Activated naive CD8-positive, alpha-beta T cell (primary cell): ENCODE data around the gene CAMTA2.
"Not testable (repeated sequence)": the region's sequence is repeated elsewhere in the genome, so short reads cannot be mapped to it uniquely, and the experiment has no call there.

Experiments used
- H3K27ac Mint-ChIP-seq: one replicate; pipeline ENCODE4 v1.8.0; 2021; ENCODE audit warnings: mixed read lengths
- H3K27me3 Mint-ChIP-seq: one replicate; pipeline ENCODE4 v1.8.0; 2021; ENCODE audit warnings: mixed read lengths
- H3K36me3 Mint-ChIP-seq: one replicate; pipeline ENCODE4 v1.8.0; 2021; ENCODE audit warnings: mixed read lengths
- H3K4me1 Mint-ChIP-seq: one replicate; pipeline ENCODE4 v1.8.0; 2021; ENCODE audit warnings: low read depth, mixed read lengths
- H3K4me3 Mint-ChIP-seq: one replicate; pipeline ENCODE4 v1.8.0; 2021; ENCODE audit warnings: mild to moderate bottlenecking, mixed read lengths
- H3K9me3 Mint-ChIP-seq: one replicate; pipeline ENCODE4 v1.8.0; 2021; ENCODE audit warnings: low read depth, mixed read lengths

CAMTA2 gene

GRCh38 chr17:4986951-4987766 lies at the start of gene CAMTA2:
Gene CAMTA2 (minus strand): TSS chr17:4987675. CDS start chr17:4986222, 1,453 bp downstream.
- Mint-ChIP-seq H3K4me3 (peak within 1 kb of the TSS; percentile 92), H3K36me3 (peaks cover 4% of the 10 kb centered on the region), H3K4me1 (peaks cover 44% of the 10 kb centered on the region), H3K9me3 (no peaks in the 10 kb centered on the region), H3K27me3 (no peaks in the 10 kb centered on the region), H3K27ac (peak within 1 kb of the TSS; percentile 91)

- Mint-ChIP-seq H3K4me3 (no peak within 1 kb of the TSS), H3K27ac (no peak within 1 kb of the TSS), H3K4me1 (peaks cover 17% of the 10 kb centered on the region), H3K36me3 (no peaks in the 10 kb centered on the region), H3K9me3 (no peaks in the 10 kb centered on the region), H3K27me3 (no peaks in the 10 kb centered on the region)
Observed at GRCh38 chr17:5035315-5035714, 47.8 kb upstream of the CAMTA2 start, which contains the start of gene SLC52A1. Gene SLC52A1 (minus strand): TSS chr17:5035426. CDS start chr17:5034606, 820 bp downstream.

- Mint-ChIP-seq H3K4me1 (peaks cover 15% of the 10 kb centered on the region), H3K27ac (no peak overlapping the region), H3K4me3 (no peak overlapping the region), H3K36me3 (no peaks in the 10 kb centered on the region), H3K9me3 (no peaks in the 10 kb centered on the region), H3K27me3 (no peaks in the 10 kb centered on the region)
Observed at GRCh38 chr17:5034651-5035050, 47.2 kb upstream of the CAMTA2 start.

- Mint-ChIP-seq H3K9me3 (no peaks in the 10 kb centered on the region), H3K4me3 (no peak overlapping the region), H3K27ac (no peak overlapping the region), H3K4me1 (peaks cover 15% of the 10 kb centered on the region), H3K36me3 (no peaks in the 10 kb centered on the region), H3K27me3 (no peaks in the 10 kb centered on the region)
Observed at GRCh38 chr17:5034063-5034462, 46.6 kb upstream of the CAMTA2 start.

- no peak overlapping the region for H3K4me3 Mint-ChIP-seq
- H3K4me1 Mint-ChIP-seq, result peaks cover 15% of the 10 kb centered on the region
- no peaks in the 10 kb centered on the region for H3K27me3 Mint-ChIP-seq
- H3K27ac Mint-ChIP-seq, result no peak overlapping the region
- no peaks in the 10 kb centered on the region for H3K36me3 Mint-ChIP-seq
- no peaks in the 10 kb centered on the region for H3K9me3 Mint-ChIP-seq
Observed at GRCh38 chr17:5033352-5034015, 46.0 kb upstream of the CAMTA2 start.

GRCh38 chr17:5032865-5033264 lies 45.4 kb upstream of the CAMTA2 start:
- H3K27ac Mint-ChIP-seq, result no peak overlapping the region
- H3K4me1 Mint-ChIP-seq, result peaks cover 15% of the 10 kb centered on the region
- H3K4me3 Mint-ChIP-seq, result no peak overlapping the region
- no peaks in the 10 kb centered on the region for H3K9me3 Mint-ChIP-seq
- no peaks in the 10 kb centered on the region for H3K27me3 Mint-ChIP-seq
- H3K36me3 Mint-ChIP-seq, result no peaks in the 10 kb centered on the region

- Mint-ChIP-seq H3K27me3 (no peaks in the 10 kb centered on the region), H3K36me3 (no peaks in the 10 kb centered on the region), H3K27ac (peak overlapping the region; percentile 73)
Observed at GRCh38 chr17:5031365-5032082, 44.0 kb upstream of the CAMTA2 start.

GRCh38 chr17:5030168-5030567 lies 42.7 kb upstream of the CAMTA2 start:
- H3K4me1 Mint-ChIP-seq, result peaks cover 15% of the 10 kb centered on the region
- H3K36me3 Mint-ChIP-seq, H3K27me3 Mint-ChIP-seq, H3K9me3 Mint-ChIP-seq, H3K27ac Mint-ChIP-seq, H3K4me3 Mint-ChIP-seq: not testable (repeated sequence)

More at GRCh38 chr17:5031365-5032082, 44.0 kb upstream of the CAMTA2 start:
- Mint-ChIP-seq H3K4me3 (peak overlapping the region; percentile 80), H3K9me3 (no peaks in the 10 kb centered on the region), H3K4me1 (peaks cover 15% of the 10 kb centered on the region)

- no peak overlapping the region for H3K27ac Mint-ChIP-seq
- no peaks in the 10 kb centered on the region for H3K36me3 Mint-ChIP-seq
- peaks cover 17% of the 10 kb centered on the region for H3K4me1 Mint-ChIP-seq
- no peaks in the 10 kb centered on the region for H3K27me3 Mint-ChIP-seq
- H3K4me3 Mint-ChIP-seq, result no peak overlapping the region
- H3K9me3 Mint-ChIP-seq, result no peaks in the 10 kb centered on the region
Observed at GRCh38 chr17:5027916-5028315, 40.4 kb upstream of the CAMTA2 start.

- H3K4me1 Mint-ChIP-seq, result peaks cover 17% of the 10 kb centered on the region
- no peaks in the 10 kb centered on the region for H3K36me3 Mint-ChIP-seq
- no peaks in the 10 kb centered on the region for H3K27me3 Mint-ChIP-seq
- H3K4me3 Mint-ChIP-seq, result no peak overlapping the region
- H3K9me3 Mint-ChIP-seq, result no peaks in the 10 kb centered on the region
- no peak overlapping the region for H3K27ac Mint-ChIP-seq
Observed at GRCh38 chr17:5027299-5027698, 39.8 kb upstream of the CAMTA2 start.

GRCh38 chr17:5024604-5025003 lies 37.1 kb upstream of the CAMTA2 start:
- Mint-ChIP-seq H3K27ac (no peak overlapping the region), H3K27me3 (no peaks in the 10 kb centered on the region), H3K36me3 (no peaks in the 10 kb centered on the region), H3K4me3 (no peak overlapping the region), H3K9me3 (no peaks in the 10 kb centered on the region), H3K4me1 (peaks cover 2% of the 10 kb centered on the region)

GRCh38 chr17:5023588-5024147 lies 36.2 kb upstream of the CAMTA2 start:
- peaks cover 10% of the 10 kb centered on the region for H3K4me1 Mint-ChIP-seq
- H3K9me3 Mint-ChIP-seq, result no peaks in the 10 kb centered on the region
- H3K27me3 Mint-ChIP-seq, result no peaks in the 10 kb centered on the region
- H3K27ac Mint-ChIP-seq, result no peak overlapping the region
- H3K4me3 Mint-ChIP-seq, result no peak overlapping the region
- no peaks in the 10 kb centered on the region for H3K36me3 Mint-ChIP-seq

- Mint-ChIP-seq H3K27me3 (no peaks in the 10 kb centered on the region), H3K4me1 (peaks cover 10% of the 10 kb centered on the region)
Observed at GRCh38 chr17:5022171-5022711, 34.8 kb upstream of the CAMTA2 start.

GRCh38 chr17:5020502-5021023 lies 33.1 kb upstream of the CAMTA2 start:
- Mint-ChIP-seq H3K4me3 (no peak overlapping the region), H3K27me3 (no peaks in the 10 kb centered on the region), H3K9me3 (no peaks in the 10 kb centered on the region), H3K27ac (no peak overlapping the region), H3K36me3 (no peaks in the 10 kb centered on the region), H3K4me1 (peaks cover 13% of the 10 kb centered on the region)

More at GRCh38 chr17:5022171-5022711, 34.8 kb upstream of the CAMTA2 start:
- H3K9me3 Mint-ChIP-seq, result no peaks in the 10 kb centered on the region
- no peak overlapping the region for H3K27ac Mint-ChIP-seq
- H3K4me3 Mint-ChIP-seq, result no peak overlapping the region
- no peaks in the 10 kb centered on the region for H3K36me3 Mint-ChIP-seq
